Mucosa of descending colon (tissue), 3 donors: ENCODE measurements around the gene ANKRD33. TPM values are rescaled to one million over a fixed set of nuclear protein-coding genes. Genes with fewer than 3 reads are reported as not detected.

Experiments
- ATAC-seq: fragments of 200-7000 bp; cut with Tn5 transposase; one replicate; pipeline ENCODE4 v1.9.1; 2020; ENCODE audit warnings: mild to moderate bottlenecking, moderate library complexity
- DNase-seq, 3 donors: peaks; one replicate each; pipeline ENCODE4 v3.0.0-alpha.2; 2020
- H3K36me3 ChIP-seq: fragments of 200-600 bp; one replicate; pipeline ENCODE4 v1.8.0; 2021; ENCODE audit warnings: low read depth, mild to moderate bottlenecking
- H3K4me1 ChIP-seq: fragments of 200-600 bp; one replicate; pipeline ENCODE4 v1.8.0; 2021; ENCODE audit warnings: low read depth, mild to moderate bottlenecking
- H3K4me3 ChIP-seq: fragments of 200-600 bp; one replicate; pipeline ENCODE4 v1.8.0; 2021; ENCODE audit warnings: mild to moderate bottlenecking
- H3K9me3 ChIP-seq: fragments of 200-600 bp; one replicate; pipeline ENCODE4 v1.8.0; 2021; ENCODE audit warnings: mild to moderate bottlenecking
- CTCF ChIP-seq: fragments of 200-600 bp; IDR thresholded peaks from one replicate; pipeline ENCODE4 v1.8.0; 2022; ENCODE audit warnings: antibody characterized with exemption, mild to moderate bottlenecking
- intact Hi-C, 2 donors: fragments of 100-400 bp; cut with DNase I in 1 of 2; cut with micrococcal nuclease in 1 of 2; formaldehyde crosslinking; loops; one replicate each; pipeline versions ENCODE4 v1.11.0 to v1.11.1; 2022; cut with DNase I, micrococcal nuclease
- total RNA-seq, 3 donors: library from RNA; stranded (reverse); fragmentation: NEBNext Ultra II Directional in 2 of 3; extraction: Animal tissue kit (Norgen Biotek cat#: 25700) in 2 of 3; gene quantifications; one replicate each; pipeline versions ENCODE4 v1.2.1 to v1.2.4, GENCODE V29; 2021 to 2023
- donor health status: DM: no; HTN: no; CAD: no; lungs with moderate emphysema.
- donor health status: DM: no; HTN: no; CAD: no.
- donor health status: DM: no; HTN: yes; CAD: no.

The ANKRD33 gene
- total RNA-seq, 3 donors from 2014 or later = 0.46 TPM; not detected in 2

- Histone ChIP-seq H3K4me1 (peaks cover 24% of the 10 kb centered on the region), H3K36me3 (no peaks in the 10 kb centered on the region), H3K4me3 (no peak overlapping the region), H3K9me3 (no peaks in the 10 kb centered on the region)
- intact Hi-C loops = no loop called here
- no peak for TF ChIP-seq CTCF
- peak in 2 of 3 donors; percentile 63 to 81 for DNase-seq
- peak; percentile 77 for ATAC-seq
Measured at GRCh38 chr12:51901121-51901817, 13.4 kb downstream of the ANKRD33 start.

- DNase-seq = no peak
- no peak overlapping the region for H3K4me3 ChIP-seq
- no peak for TF ChIP-seq CTCF
- intact Hi-C loops = no loop called here
- ATAC-seq = no peak
- peaks cover 27% of the 10 kb centered on the region for H3K4me1 ChIP-seq
- no peaks in the 10 kb centered on the region for H3K9me3 ChIP-seq
- no peaks in the 10 kb centered on the region for H3K36me3 ChIP-seq
Measured at GRCh38 chr12:51901881-51902280, 14.0 kb downstream of the ANKRD33 start.

DNA sequence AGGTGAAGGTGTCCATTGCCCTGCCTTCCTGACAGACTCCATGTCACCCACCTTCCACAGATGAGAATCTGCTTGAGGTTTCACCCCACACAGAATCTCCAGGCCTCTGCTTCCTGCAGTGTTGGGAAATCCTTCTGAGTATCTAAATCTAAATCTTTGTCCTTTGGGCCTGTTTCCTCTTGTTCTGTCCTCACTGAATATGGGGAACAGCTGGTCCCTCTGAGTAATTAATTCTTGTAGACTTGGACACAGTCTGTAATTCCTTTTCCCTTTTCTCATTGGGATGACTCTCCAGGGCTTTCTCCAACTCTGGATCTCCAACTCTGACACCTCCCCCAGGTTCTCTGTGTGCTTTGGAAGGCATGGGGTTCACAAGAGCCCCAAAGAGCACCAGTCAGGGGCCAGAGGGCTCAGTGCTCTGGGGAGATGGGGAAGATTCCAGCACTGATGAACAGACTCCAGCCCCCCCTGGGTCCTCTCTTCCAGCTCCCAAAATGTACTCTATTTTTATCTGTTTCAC is 17.1 kb downstream of the ANKRD33 start:
- DNase-seq = peak in 2 of 3 donors; percentile 21 to 30
- no peak for TF ChIP-seq CTCF
- intact Hi-C loops = no loop called here
- Histone ChIP-seq H3K36me3 (no peaks in the 10 kb centered on the region), H3K4me3 (no peak overlapping the region), H3K9me3 (no peaks in the 10 kb centered on the region), H3K4me1 (peaks cover 30% of the 10 kb centered on the region)
- ATAC-seq = no peak

- DNase-seq = peak; percentile 72 to 85 (median 81)
- no peaks in the 10 kb centered on the region for H3K9me3 ChIP-seq
- peak; percentile 67 for ATAC-seq
- peaks cover 37% of the 10 kb centered on the region for H3K4me1 ChIP-seq
- intact Hi-C loops = no loop called here
- H3K36me3 ChIP-seq = no peaks in the 10 kb centered on the region
- H3K4me3 ChIP-seq = no peak overlapping the region
- no peak for TF ChIP-seq CTCF
Measured at GRCh38 chr12:51905471-51906429, 17.8 kb downstream of the ANKRD33 start.

GRCh38 chr12:51906430-51907082 is 18.7 kb downstream of the ANKRD33 start:
- ATAC-seq (peak; percentile 20), DNase-seq (no peak)
- Histone ChIP-seq H3K9me3 (no peaks in the 10 kb centered on the region), H3K36me3 (no peaks in the 10 kb centered on the region), H3K4me1 (peaks cover 32% of the 10 kb centered on the region), H3K4me3 (peak overlapping the region; percentile 57)
- TF ChIP-seq CTCF = no peak
- intact Hi-C loops = no loop called here
